Measurements from ENCODE around the gene SWT1. TPM values are rescaled to one million over a fixed set of nuclear protein-coding genes. Genes with fewer than 3 reads are reported as not detected.

The SWT1 gene
- total RNA-seq, 4 donors from 2014 or later = 8.9 to 12.6 (median 10.6) TPM

DNA sequence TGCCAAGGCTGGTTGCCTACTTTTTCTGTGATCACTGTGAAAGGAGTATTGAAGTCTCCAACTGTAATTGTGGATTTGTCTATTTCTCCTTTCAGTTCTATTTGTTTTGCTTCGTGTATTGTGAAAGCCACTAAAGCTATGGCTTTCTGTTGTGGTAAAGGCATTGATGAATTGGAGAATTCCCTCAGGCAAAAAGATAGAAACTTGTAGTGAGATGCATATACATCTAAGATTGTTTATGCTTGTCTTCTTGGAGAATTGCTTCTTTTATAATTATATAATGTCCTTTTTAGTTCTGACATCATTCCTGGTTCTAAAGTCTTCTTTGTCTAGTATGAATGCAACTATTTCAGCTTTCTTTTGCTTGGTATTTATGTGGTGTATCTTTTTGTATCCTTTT lies 36.8 kb downstream of the SWT1 start:
- TF ChIP-seq, protein P1, sequence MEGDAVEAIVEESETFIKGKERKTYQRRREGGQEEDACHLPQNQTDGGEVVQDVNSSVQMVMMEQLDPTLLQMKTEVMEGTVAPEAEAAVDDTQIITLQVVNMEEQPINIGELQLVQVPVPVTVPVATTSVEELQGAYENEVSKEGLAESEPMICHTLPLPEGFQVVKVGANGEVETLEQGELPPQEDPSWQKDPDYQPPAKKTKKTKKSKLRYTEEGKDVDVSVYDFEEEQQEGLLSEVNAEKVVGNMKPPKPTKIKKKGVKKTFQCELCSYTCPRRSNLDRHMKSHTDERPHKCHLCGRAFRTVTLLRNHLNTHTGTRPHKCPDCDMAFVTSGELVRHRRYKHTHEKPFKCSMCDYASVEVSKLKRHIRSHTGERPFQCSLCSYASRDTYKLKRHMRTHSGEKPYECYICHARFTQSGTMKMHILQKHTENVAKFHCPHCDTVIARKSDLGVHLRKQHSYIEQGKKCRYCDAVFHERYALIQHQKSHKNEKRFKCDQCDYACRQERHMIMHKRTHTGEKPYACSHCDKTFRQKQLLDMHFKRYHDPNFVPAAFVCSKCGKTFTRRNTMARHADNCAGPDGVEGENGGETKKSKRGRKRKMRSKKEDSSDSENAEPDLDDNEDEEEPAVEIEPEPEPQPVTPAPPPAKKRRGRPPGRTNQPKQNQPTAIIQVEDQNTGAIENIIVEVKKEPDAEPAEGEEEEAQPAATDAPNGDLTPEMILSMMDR (IDR thresholded peaks at IDR 0.05; ENCODE audit: low read depth) = no peak

DNA sequence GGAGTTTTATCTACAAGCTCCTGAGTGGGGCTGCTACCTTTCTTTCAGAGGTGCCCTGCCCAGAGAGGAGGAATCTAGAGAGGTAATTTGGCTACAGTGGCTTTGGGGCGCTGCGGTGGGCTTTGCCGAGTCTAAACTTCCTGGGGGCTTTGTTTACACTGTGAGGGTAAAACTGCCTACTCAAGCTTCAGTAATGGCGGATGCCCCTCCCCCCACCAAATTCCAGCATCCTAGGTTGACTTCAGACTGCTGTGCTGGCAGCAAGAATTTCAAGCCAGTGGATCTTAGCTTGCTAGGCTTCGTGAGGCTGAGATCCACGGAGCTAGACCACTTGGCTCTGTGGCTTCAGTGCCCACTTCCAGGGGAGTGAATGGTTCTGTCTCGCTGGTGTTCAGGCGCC lies 43.9 kb downstream of the SWT1 start:
- TF ChIP-seq, protein P1 (IDR thresholded peaks at IDR 0.05; ENCODE audit: low read depth) = no peak

DNA sequence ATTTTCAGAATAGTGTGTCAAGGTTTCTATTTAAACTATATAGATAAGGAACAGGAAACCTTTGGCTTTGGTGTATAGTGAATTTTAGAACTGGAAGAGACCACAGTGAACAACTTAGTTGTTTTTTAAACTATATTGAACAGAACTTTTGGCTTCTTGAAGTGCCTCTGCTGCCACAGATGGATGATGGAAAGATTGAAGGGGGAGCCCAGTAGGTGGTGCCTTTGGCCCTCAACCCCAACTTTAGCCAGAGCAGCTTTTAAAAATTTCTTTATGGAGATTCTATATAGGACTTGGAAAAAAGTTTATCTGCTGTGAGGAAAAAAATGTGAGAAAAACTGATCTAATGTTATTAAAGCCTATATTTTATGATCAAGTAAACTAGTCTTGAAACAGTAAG lies 50.2 kb downstream of the SWT1 start:
- TF ChIP-seq, protein P1 (IDR thresholded peaks at IDR 0.05; ENCODE audit: low read depth) = no peak

DNA sequence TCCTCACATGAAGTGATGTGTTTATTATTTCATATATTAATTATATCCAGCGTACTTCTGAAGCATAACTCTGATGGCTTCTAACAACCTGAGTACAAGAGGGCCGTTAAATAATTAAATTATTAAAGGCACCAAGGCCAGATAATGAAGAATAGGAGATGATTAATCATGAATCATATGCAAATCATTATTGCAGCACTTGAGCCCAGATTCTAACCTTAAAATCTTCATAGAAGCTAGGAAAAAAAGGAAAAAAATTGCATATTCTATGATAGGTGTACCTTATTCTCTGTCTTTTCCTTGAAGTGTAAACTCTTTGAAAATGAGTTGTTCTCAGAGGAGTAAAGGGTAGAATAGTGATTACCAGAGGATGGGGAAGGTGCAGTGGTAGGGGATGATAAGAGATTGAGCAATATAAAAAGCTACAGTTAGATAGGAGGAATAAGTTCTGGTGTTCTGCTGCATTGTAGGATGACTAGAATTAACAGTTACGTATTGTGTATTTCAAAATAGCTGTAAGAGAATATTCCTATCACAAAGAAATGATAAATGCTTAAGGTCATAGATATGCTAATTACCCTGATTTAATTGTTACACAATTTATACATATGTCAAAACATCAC lies 51.1 kb downstream of the SWT1 start:
- TF ChIP-seq, protein P1 (IDR thresholded peaks at IDR 0.05; ENCODE audit: low read depth) = no peak

DNA sequence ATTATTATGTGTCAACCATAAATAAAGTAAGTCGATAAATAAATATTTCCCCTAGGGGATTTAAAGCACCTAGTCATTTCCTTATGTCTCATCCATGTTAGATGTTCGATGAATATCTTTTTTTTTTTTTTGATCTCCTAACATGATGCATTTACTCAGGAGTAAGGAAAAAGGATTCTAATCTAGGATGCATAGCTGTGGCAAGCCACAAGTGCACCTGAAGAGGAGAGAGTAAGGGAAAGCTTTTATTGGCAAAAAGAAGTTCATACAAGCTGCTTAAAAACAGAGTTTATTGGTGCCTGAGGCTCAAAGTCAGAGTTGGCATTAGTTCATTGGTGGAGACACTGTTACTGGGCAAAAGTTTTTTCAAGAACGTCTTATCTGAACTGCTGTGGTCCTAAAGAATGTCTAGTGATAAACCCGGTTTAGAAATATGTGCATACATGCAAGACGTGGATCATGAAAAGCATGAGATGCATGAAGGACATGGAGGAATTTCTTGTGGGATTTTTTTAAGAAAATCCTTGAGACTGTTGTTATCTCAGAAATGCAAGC lies 51.7 kb downstream of the SWT1 start:
- TF ChIP-seq, protein P1 (IDR thresholded peaks at IDR 0.05; ENCODE audit: low read depth) = no peak

DNA sequence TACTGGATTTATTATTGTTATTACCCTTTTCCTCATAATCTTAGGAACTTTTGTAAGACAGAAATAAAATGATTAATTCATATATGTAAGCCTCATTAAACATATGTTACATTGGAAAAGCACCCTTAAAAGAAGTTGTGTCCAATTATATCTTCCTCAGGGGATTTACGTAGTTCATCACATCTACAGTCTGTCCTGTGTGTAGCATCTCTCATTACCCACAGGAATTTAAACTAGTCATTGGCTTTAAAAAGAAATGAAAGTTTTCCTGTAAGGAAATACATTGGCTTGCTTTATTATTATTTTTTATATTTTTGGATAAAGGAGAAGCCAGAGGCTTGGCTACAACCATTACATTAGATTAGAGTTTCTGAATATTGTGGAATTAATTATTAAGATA lies 56.1 kb downstream of the SWT1 start:
- TF ChIP-seq, protein P1 (IDR thresholded peaks at IDR 0.05; ENCODE audit: low read depth) = no peak

DNA sequence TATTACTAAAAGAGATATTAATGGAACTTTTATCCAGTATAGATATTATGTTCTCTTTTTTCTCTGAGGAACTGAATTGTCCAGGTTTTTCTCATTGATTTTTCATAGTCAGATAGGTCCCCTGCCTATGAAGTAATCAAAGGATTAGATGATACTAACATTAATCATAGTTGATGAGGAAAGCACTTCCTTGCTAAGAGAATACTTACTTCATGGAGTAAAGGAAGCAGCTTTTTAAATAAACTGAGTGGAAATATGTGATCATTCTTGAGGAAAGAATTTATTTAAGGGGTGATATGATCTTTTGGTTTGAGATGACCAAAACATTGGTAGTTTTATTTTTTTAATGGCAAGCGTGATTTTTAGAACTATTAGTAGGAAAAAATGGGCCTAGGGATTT lies 58.9 kb downstream of the SWT1 start:
- TF ChIP-seq, protein P1 (IDR thresholded peaks at IDR 0.05; ENCODE audit: low read depth) = no peak

Data from subcutaneous adipose tissue (tissue), 4 donors.